ENCODE measurements around the gene TMA7B.

Gene TMA7B
- total RNA-seq: 8.4 reads per million, percentile 28 among the genes with 10 or more reads in this experiment

GRCh38 chr22:39959640-39960447 lies at the start of gene TMA7B:
Gene TMA7B (plus strand): TSS chr22:39960397. CDS start chr22:39964375, 3,978 bp downstream.
- peak; percentile 18 for DNase-seq

- DNase-seq: no peak
Measured at GRCh38 chr22:39910876-39911613, 49.2 kb upstream of the TMA7B start.

- no peak for DNase-seq
Measured at GRCh38 chr22:39913321-39913720, 46.9 kb upstream of the TMA7B start.

GRCh38 chr22:39913886-39914285 lies 46.3 kb upstream of the TMA7B start:
- DNase-seq: no peak

GRCh38 chr22:39914584-39914983 lies 45.6 kb upstream of the TMA7B start:
- no peak for DNase-seq

- no peak for DNase-seq
Measured at GRCh38 chr22:39915295-39915726, 44.9 kb upstream of the TMA7B start.

GRCh38 chr22:39916496-39916895 lies 43.7 kb upstream of the TMA7B start:
- no peak for DNase-seq

DNA sequence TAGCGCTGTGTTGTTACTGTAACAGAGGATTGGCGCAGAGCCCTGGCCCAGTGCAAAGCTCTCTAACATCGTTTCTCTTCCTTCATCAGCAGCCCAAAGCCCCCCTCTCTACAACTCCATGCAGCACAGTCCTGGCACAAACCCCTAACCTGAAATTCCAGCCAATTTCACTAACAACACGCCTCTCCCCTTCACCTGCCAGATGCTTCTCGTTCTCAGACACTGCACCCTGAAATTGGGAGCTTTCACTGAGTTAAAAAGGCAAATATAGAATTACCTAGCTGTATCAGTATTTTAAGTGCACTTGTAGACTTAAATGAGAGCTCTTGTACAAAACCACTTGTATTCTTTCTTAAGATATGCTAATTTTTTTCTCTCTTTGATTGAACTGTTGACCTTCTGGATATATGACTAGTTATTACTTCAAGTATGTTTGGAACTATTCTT lies 43.0 kb upstream of the TMA7B start:
- no peak for DNase-seq

DNA sequence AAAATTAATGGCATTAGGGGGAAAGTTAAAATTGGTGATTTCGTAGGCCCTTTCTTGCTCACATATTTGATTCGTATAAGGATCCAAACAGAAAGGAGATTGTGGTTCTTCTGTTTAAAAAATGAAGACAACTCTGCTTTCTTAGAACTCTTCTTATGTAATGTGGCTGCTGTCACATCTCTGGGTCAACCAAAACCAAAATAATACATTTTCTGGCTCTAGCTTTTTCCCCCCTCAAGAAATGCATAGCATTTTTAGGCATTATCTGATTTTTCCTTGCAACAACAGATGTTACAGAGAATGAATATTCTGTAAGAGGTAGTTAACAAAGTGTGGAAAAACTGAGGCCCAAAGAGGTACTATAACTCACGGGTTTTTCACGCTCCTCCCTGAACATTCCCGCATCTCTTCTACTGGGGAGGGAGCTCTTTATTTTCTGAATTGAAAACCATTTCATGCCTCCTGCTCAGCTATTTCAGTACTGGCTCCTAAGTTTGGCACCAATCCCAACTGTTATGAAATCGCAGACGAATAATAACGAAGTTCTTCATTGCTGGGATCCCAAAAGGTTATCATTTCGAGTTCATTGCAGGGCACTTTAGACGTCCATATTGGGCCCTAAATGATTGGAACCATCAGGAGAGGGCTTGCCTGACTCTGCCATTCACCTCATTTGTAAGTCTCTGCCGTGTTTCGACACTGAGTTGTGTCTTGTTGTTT lies 42.3 kb upstream of the TMA7B start:
- DNase-seq: no peak

DNA sequence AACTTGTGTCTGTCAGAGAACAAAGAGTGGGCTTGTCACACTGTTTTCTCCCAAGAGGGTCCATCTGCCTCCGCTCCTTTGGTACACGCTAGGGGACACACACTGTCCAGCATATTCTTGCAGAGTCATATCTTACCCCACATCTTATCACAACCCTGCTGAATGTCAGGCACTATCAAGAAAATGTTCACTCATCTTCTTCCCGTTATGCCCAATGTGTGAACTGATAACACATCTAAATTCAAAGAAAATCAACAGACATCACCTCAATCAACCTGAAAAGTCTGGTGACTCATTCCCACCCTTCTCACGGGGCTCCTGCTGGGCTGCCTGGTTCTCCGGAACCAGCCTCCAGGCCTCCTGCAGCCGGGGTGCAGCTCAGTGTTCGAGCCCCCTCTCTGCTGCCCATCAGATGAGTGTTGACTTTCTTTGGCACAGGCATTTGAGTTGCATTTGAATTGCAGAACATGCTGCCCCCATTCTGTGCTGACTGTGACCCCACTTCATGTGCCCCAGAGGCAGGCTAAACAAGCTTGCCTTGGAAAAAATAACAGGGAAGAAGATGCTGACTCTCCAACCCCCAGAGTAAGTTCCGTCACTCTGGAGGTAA lies 40.0 kb upstream of the TMA7B start:
- DNase-seq: peak; percentile 45

DNA sequence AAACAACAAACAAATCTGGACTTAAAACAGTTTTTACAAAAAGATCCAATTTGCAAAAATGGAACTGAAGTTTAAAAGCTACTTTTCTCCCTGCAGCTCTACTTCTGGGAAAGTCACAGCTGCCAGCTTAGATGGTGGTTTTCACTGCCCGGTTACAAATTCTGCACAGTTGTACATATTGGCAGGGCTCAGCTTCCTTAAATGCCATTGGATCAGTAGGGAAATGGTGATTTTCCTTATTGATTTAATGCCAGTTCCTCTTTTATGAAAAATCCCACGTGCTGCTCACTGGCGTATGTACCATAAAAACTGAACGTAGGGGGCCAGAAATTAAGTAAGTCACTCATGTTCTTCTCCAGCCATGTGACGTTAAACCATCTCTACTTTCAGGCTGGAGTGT lies 36.5 kb upstream of the TMA7B start:
- DNase-seq: no peak

DNA sequence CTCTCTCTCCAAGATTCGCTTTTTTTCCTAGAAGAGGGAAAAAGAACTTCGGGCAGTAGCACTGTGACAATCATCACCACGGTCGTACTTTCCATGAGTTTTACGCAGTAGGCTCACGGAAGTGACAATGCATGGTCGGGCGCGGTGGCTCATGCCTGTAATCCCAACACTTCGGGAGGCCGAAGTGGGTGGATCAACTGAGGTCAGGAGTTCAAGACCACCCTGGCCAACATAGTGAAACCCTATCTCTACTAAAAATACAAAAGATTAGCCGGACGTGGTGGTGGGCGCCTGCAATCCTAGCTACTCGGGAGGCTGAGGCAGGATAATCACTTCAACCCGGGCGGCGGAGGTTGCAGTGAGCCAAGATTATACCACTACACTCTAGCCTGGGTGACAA lies 35.9 kb upstream of the TMA7B start:
- DNase-seq: no peak

DNA sequence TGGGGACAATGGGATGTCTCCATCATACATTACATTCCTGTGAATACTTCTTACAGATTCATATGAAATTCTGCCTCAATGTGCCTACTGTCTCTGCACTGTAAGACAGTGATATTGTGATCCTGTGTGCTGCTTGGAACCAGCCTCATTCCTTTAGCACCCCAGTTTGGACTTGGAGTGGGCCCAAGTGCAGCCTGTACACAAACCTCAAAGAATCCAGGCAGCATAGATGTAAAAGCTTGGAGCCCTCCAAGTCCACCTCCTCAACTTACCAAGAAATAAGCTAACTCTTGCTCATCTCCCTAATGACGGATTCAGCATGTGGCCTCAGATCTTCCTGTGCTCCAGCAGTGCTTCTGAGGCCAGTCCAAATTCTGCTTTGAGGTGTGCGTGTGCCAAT lies 34.9 kb upstream of the TMA7B start:
- DNase-seq: no peak

- DNase-seq: no peak
Measured at GRCh38 chr22:39925909-39926679, 34.1 kb upstream of the TMA7B start.

GRCh38 chr22:39926753-39927152 lies 33.4 kb upstream of the TMA7B start:
- DNase-seq: no peak

- no peak for DNase-seq
Measured at GRCh38 chr22:39927544-39927943, 32.7 kb upstream of the TMA7B start.

DNA sequence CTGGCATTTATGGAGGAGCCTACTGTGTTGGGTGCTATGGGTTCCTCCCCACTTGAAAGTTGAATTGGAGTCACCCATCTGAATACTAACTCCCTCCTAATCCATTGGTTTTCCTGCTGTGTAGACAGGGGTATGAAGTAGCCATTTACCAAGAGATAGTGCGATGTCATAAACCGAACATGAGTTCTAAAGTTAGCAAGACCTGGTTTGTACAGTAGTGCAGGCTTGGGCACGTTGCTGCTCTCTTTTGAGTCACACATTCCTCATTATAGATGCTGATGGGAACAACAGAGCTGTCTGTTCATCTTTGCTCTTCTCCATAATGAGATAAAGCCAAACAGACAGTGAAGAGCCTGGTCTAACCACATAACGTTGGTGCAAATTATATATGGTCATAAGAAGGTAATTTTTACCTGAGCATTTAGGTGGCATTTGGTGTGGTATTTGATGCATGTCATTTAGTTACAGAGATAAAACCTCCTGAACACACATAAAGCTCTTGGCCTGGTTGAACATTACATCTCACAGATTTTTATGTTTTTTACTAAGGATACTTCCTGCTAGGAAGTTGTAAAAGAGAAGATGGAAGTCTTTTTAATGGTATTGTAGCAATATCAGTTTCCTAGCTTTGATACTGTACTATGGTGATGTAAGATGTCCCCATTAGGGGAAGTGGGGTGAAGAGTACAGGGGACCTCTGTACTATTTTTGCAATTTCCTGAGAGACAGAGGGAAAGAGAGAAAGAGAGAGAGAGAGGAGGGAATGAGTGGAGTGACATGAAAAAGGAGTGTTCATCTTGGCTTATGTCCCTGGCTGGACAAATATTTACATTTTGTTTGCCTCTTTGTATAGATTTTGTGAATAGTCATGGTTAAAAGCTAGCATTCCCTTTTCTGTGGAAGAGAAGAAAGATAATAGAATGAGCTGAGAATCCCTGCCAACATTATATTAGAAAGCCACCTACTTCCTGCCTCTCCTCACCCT lies 31.4 kb upstream of the TMA7B start:
- no peak for DNase-seq

DNA sequence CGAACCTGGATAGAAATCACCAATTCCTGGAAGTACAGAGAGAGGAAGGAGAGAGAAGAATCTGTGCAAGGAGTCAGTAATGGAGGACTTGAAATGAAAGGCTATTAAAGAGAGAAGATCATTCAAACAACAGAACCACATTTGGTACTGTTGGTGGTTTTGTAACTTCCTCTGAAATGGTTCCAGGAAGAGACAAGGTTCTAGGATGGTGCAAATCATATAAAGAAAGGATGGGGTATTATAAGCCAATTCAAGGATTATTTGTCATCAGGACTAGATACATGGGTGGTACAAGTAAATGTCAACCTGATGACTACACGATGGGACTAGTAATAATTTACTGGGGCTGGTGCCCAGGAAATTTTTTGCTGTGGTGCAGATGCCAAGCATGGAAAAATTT lies 28.9 kb upstream of the TMA7B start:
- DNase-seq: no peak

- DNase-seq: no peak
Measured at GRCh38 chr22:39932166-39932565, 28.0 kb upstream of the TMA7B start.

- peak; percentile 38 for DNase-seq
Measured at GRCh38 chr22:39932918-39933649, 27.1 kb upstream of the TMA7B start.
